GM13976 (cell line): ENCODE measurements around the gene TMEM135.

Source experiments
- DNase-seq: peaks from one replicate; pipeline ENCODE4 v3.0.0; 2012; ENCODE audit warnings: low spot score
- in situ Hi-C: fragments of 300-500 bp; cut with MboI; formaldehyde crosslinking; loops from one replicate; pipeline ENCODE4 v1.12.0; 2022; ENCODE audit warnings: low sequenced_read_pairs, mixed read lengths, inconsistent platforms; ENCODE audit not compliant: unreplicated experiment
- TF ChIP-seq, protein P1 (sequence below): IDR thresholded peaks from 2 replicates; pipeline ENCODE4 v1.5.1; 2012; ENCODE audit warnings: borderline replicate concordance, mild to moderate bottlenecking; ENCODE audit not compliant: insufficient read depth; ENCODE audit errors: extremely low read depth, missing control alignments, control extremely low read depth

The TMEM135 gene

DNA sequence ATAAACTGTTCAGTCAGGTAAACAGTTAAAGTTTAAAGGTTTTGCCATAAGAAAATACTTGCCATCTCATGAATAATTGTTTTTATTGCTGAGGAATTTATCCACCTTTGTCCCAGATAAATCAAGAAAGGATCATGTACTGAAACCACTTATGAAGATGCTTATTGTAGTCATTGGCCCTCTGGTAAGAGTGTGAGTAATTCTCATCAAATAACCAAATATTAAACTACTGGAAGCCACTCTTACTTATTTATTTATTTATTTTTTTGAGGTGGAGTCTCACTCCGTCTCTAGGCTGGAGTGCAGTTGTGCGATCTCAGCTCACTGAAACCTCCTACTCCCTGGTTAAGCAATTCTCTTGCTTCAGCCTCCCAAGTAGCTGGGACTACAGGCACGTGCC, 35.1 kb downstream of the TMEM135 start:
- in situ Hi-C loops: no loop called here
- TF ChIP-seq, protein P1, sequence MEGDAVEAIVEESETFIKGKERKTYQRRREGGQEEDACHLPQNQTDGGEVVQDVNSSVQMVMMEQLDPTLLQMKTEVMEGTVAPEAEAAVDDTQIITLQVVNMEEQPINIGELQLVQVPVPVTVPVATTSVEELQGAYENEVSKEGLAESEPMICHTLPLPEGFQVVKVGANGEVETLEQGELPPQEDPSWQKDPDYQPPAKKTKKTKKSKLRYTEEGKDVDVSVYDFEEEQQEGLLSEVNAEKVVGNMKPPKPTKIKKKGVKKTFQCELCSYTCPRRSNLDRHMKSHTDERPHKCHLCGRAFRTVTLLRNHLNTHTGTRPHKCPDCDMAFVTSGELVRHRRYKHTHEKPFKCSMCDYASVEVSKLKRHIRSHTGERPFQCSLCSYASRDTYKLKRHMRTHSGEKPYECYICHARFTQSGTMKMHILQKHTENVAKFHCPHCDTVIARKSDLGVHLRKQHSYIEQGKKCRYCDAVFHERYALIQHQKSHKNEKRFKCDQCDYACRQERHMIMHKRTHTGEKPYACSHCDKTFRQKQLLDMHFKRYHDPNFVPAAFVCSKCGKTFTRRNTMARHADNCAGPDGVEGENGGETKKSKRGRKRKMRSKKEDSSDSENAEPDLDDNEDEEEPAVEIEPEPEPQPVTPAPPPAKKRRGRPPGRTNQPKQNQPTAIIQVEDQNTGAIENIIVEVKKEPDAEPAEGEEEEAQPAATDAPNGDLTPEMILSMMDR: no peak
- DNase-seq: no peak

DNA sequence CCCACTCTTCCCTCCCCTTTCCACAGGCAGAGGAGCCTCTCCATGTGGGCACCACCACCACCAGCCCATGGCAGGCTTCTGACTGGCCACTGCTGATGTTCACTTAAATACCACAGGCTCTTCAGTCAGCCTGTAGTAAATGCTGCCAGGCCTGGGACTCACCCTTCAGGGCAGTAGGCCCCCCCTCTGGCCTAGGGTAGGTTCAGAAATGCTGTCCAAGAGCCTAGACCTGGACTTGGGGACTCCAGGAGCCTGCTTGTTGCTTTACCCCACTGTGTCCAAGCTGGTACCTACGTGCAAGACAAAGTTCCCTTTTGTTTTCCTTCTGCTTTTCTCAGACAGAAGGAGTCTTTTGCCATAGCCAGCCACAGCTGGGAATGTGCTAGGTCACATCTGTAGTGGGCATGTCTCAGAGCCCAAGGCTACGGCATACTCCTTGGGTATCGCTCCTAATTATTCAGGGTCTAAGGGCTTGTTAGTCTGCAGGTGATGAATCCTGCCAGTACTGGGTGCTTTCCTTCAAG, 38.6 kb downstream of the TMEM135 start:
- in situ Hi-C loops: no loop called here

DNA sequence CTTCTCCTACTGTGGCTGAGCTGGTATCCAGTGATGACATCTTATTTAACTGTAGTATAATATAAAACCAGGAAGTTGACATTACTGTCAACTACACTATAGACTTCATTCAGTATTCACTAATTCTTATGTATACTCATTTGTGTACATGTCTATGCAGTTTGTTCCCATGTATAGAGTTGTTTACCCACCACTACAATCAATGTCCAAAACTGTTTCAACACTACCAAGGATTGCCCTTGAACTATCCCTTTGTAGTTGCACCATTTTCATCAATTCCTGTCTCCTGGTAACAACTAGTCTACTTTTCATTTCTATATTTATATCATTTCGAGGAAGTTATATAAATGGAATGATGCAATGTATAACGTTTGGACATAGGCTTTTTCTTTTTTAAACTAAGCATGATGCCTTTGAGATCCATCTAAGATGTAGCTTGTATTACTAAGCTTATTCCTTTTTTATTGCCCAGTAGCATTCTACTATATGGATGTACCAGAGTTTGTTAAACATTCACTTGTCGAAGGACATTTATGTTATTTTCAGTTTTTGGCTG, 39.2 kb downstream of the TMEM135 start:
- in situ Hi-C loops: no loop called here
- no peak for DNase-seq

More for the DNA sequence above, 38.6 kb downstream of the TMEM135 start:
- TF ChIP-seq, protein P1: no peak
- no peak for DNase-seq

DNA sequence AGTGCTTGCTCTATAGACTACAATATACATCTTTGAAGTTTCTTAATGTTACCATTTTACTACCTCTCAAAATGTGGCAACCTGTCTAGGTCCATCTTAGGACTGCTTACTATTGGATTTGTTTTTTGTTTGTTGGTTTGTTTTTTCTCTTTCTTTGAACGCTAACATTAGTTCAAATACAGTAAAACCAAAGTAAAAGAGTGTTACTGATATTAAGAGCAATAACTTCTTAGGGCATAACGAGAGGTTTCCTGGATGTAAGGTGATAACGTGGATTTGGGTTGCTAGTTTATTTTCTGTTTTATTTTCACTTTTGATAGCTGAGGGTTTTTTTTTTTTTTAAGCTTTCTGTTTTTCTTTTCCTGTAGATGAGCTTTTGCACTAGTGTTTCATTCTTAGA, 43.6 kb downstream of the TMEM135 start:
- in situ Hi-C loops: no loop called here
- TF ChIP-seq, protein P1: no peak
- DNase-seq: peak; percentile 55

More for the DNA sequence above, 39.2 kb downstream of the TMEM135 start:
- TF ChIP-seq, protein P1: no peak

DNA sequence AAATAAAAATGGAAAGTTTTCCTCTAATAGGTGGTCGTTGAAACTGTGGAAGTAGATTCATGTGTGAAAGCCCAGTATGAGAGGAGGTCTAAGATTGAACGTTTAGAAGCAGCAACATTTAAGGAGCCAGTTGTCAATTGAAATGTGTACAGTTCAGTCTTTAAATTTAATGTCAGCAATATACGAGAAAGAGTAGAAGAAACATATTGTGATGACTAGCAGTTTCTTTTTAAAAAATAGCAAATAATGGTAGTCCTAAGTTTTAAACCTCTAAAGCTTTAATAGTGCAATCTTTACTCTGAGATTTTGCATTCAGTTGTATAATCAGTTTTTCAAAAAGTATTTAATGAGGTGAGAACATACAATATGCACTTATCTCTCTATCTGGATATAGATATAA, 44.9 kb downstream of the TMEM135 start:
- in situ Hi-C loops: no loop called here
- TF ChIP-seq, protein P1: no peak
- no peak for DNase-seq

DNA sequence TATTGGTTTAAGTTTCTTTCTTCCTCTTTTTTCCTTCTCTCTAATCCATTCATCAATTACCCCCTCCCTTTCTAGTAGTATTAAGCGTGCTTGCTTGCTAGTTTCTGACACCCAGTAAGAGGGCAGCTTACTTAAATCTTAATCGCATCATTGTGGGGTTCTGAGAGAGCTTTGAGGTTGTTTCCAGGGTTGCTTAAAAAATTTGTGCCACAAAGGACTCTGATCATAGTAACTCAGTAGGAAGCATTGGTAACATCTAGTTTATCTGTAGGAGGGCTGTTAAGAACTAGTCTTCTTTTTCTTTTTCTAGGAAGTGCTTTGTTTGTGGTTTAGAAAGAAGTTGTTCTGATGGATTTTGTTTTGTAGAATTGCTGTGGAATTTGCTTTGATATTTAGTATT, 45.3 kb downstream of the TMEM135 start:
- DNase-seq: no peak
- in situ Hi-C loops: no loop called here
- TF ChIP-seq, protein P1: no peak
